GM19239 (cell line): ENCODE results near the gene LRRFIP1.
"Not testable (repeated sequence)": the region's sequence is repeated elsewhere in the genome, so short reads cannot be mapped to it uniquely, and the experiment has no call there.

Experiments used
- DNase-seq: peaks from one replicate; pipeline ENCODE4 v3.0.0; 2011; ENCODE audit warnings: low spot score; ENCODE audit not compliant: insufficient read length
- FAIRE-seq: peaks from 2 replicates; lab custom pipeline; 2011; peaks lifted over from hg19 to GRCh38; lab: Jason Lieb, UNC

LRRFIP1 gene

GRCh38 chr2:237736783-237737182 lies 109.4 kb downstream of the LRRFIP1 start:
- FAIRE-seq (no peak), DNase-seq (no peak)

- DNase-seq (no peak), FAIRE-seq (no peak)
Measured at GRCh38 chr2:237737196-237737865, 109.9 kb downstream of the LRRFIP1 start.

GRCh38 chr2:237738255-237738654 lies 110.9 kb downstream of the LRRFIP1 start:
- FAIRE-seq (no peak), DNase-seq (no peak)

- DNase-seq (no peak), FAIRE-seq (no peak)
Measured at GRCh38 chr2:237739101-237739500, 111.7 kb downstream of the LRRFIP1 start.

- FAIRE-seq (no peak), DNase-seq (no peak)
Measured at GRCh38 chr2:237742191-237742590, 114.8 kb downstream of the LRRFIP1 start.

- DNase-seq (no peak), FAIRE-seq (no peak)
Measured at GRCh38 chr2:237742614-237743013, 115.2 kb downstream of the LRRFIP1 start.

- FAIRE-seq: no peak
- no peak for DNase-seq
Measured at GRCh38 chr2:237743024-237743423, 115.6 kb downstream of the LRRFIP1 start.

- FAIRE-seq (no peak), DNase-seq (no peak)
Measured at GRCh38 chr2:237743561-237744269, 116.3 kb downstream of the LRRFIP1 start.

GRCh38 chr2:237744270-237744612 lies 116.9 kb downstream of the LRRFIP1 start:
- DNase-seq: no peak
- FAIRE-seq: no peak

- FAIRE-seq: peak; percentile 84
Measured at GRCh38 chr2:237744613-237745249, 117.3 kb downstream of the LRRFIP1 start.

GRCh38 chr2:237745250-237745613 lies 117.8 kb downstream of the LRRFIP1 start:
- no peak for DNase-seq
- FAIRE-seq: no peak

More at GRCh38 chr2:237744613-237745249, 117.3 kb downstream of the LRRFIP1 start:
- peak; percentile 82 for DNase-seq

- no peak for DNase-seq
- no peak for FAIRE-seq
Measured at GRCh38 chr2:237746302-237747080, 119.1 kb downstream of the LRRFIP1 start.

GRCh38 chr2:237747189-237747588 lies 119.8 kb downstream of the LRRFIP1 start:
- FAIRE-seq: no peak
- no peak for DNase-seq

- no peak for FAIRE-seq
- DNase-seq: no peak
Measured at GRCh38 chr2:237749002-237749401, 121.6 kb downstream of the LRRFIP1 start.

- no peak for FAIRE-seq
- no peak for DNase-seq
Measured at GRCh38 chr2:237749961-237750360, 122.6 kb downstream of the LRRFIP1 start.

- FAIRE-seq, DNase-seq: not testable (repeated sequence)
Measured at GRCh38 chr2:237750441-237750840, 123.1 kb downstream of the LRRFIP1 start.

- FAIRE-seq: peak; percentile 65
- peak; percentile 59 for DNase-seq
Measured at GRCh38 chr2:237752761-237753165, 125.4 kb downstream of the LRRFIP1 start.

GRCh38 chr2:237754182-237754581 lies 126.8 kb downstream of the LRRFIP1 start:
- FAIRE-seq (no peak), DNase-seq (no peak)

- DNase-seq (no peak), FAIRE-seq (no peak)
Measured at GRCh38 chr2:237754626-237755248, 127.3 kb downstream of the LRRFIP1 start.

GRCh38 chr2:237757616-237758015 lies 130.2 kb downstream of the LRRFIP1 start:
- no peak for DNase-seq
- FAIRE-seq: no peak
